Sigmoid colon (tissue), 4 donors: ENCODE results near the gene NMRK2.

ENCODE experiments used
- CTCF ChIP-seq, 4 experiments: fragments of 450-650 bp in 3 of 4; fragments of 200-600 bp in 1 of 4; IDR thresholded peaks; one replicate each; pipeline ENCODE4 v1.5.1; 2016 to 2019; ENCODE audit warnings: antibody characterized with exemption in 4 of 4, mild to moderate bottlenecking in 3 of 4, moderate library complexity in 2 of 4
- EP300 ChIP-seq, 4 donors: sonication (generic); formaldehyde crosslinking; IDR thresholded peaks; one replicate each; pipeline ENCODE4 v1.6.1; 2017; ENCODE audit warnings: antibody characterized with exemption in 4 of 4
- POLR2A ChIP-seq, 2 donors: fragments of 450-650 bp; IDR thresholded peaks; one replicate each; pipeline ENCODE4 v1.6.1; 2016; ENCODE audit warnings: antibody characterized with exemption in 2 of 2, mild to moderate bottlenecking in 2 of 2, moderate library complexity in 2 of 2
- POLR2AphosphoS5 ChIP-seq, 4 donors: sonication (generic); formaldehyde crosslinking; IDR thresholded peaks; one replicate each; pipeline ENCODE4 v1.6.1; 2017; ENCODE audit warnings: antibody characterized with exemption in 4 of 4

- no peak for TF ChIP-seq CTCF (IDR thresholded peaks at IDR 0.05)
- no peak for TF ChIP-seq EP300 (IDR thresholded peaks at IDR 0.05)
- TF ChIP-seq POLR2A (IDR thresholded peaks at IDR 0.05), result no peak
- no peak for TF ChIP-seq POLR2AphosphoS5 (IDR thresholded peaks at IDR 0.05)
Observed at GRCh38 chr19:3890591-3890990, 42.3 kb upstream of the NMRK2 start.
